ENCODE measurements around the gene NFKBIZ.

DNA sequence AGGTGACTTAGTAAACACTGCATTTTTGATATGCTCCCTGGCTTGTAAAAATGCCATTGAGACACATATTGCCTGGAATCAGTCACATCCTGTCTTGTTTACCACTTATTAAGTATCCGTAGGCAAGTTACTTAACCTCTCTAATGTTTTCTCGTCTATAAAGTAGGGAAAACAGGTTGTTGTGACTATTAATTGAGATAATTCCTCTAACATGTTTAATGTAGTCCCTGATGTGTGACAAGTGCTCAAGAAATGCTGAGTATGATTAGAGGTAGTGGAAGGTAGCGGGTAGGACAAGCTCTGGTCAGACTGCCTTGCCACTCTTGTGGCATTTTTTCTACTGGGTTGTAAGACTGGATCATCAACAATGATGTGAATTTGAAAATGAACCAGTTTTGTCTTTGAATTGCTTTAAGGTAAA, 54.1 kb downstream of the NFKBIZ start:
- TF ChIP-seq, protein P1, sequence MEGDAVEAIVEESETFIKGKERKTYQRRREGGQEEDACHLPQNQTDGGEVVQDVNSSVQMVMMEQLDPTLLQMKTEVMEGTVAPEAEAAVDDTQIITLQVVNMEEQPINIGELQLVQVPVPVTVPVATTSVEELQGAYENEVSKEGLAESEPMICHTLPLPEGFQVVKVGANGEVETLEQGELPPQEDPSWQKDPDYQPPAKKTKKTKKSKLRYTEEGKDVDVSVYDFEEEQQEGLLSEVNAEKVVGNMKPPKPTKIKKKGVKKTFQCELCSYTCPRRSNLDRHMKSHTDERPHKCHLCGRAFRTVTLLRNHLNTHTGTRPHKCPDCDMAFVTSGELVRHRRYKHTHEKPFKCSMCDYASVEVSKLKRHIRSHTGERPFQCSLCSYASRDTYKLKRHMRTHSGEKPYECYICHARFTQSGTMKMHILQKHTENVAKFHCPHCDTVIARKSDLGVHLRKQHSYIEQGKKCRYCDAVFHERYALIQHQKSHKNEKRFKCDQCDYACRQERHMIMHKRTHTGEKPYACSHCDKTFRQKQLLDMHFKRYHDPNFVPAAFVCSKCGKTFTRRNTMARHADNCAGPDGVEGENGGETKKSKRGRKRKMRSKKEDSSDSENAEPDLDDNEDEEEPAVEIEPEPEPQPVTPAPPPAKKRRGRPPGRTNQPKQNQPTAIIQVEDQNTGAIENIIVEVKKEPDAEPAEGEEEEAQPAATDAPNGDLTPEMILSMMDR (conservative IDR thresholded peaks at IDR 0.05; ENCODE audit: low read depth, low read length), result no peak
- TF ChIP-seq EZH2 (IDR thresholded peaks at IDR 0.05; ENCODE audit: low read length, unreplicated experiment) (no peak), EZH2phosphoT487 (IDR thresholded peaks at IDR 0.05; ENCODE audit: borderline replicate concordance, low read length) (no peak)

Measured in PC-3 (cell line).